ENCODE results near the gene NRF1. TPM values are rescaled to one million over a fixed set of nuclear protein-coding genes. Genes with fewer than 3 reads are reported as not detected.
A peak's percentile ranks its signal among the peaks of the same experiment; 100 is the strongest.

NRF1 gene
- total and polyA plus RNA-seq, 2 of the 13 experiments (the other 11 are each of a cell fraction or from before 2014, with no cell fraction given), result 9.3 to 10.1 TPM

DNA sequence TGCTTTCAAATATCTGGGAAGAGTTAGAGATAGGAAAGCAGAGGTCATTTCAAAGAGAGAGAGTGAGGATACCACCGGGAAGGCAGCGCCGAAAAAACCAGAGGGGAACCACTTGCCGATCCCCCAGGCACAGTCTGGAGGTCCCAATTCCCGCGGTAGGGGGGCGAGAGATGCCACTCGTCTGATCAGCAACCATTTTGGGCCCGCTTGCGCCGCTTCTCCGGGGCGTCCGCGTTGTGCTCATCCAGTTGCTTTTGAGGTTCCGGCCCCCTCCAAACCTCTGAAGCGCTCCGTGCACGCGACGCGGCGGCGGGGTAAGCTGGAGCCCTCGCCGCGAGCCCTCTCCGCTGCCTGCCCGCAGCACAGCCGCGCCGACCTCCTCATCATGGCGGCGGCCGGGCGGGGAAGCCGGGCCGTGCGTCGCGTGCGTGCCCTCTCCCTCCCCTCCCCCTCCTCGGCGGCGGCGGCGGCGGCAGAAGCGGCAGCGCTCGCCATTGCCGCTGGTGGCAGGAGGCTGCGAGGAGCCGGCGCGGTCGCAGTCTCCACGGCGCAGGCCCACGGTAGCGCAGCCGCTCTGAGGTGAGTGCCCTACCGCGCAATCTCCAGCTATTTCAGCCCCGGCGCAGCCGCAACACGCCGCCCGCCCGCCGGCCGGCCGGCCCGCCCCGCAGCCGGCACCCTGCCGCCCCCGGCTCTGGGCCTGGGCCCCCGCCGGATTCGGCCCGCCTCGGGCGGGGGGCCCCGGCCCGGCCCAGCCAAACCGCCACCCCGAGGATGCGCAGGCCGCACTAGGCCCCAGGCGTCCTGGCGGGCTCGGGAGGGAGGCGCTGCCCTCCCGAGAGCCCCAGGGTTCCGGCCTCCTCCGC, at the start of gene NRF1 (continued):
- no peak for TF ChIP-seq ZNF180 (CRISPR knock-in tag; IDR thresholded peaks at IDR 0.05; ENCODE audit: borderline replicate concordance, low read depth)
- no peak for TF ChIP-seq MEIS1 (CRISPR knock-in tag; IDR thresholded peaks at IDR 0.05; ENCODE audit: borderline replicate concordance)
- no peak for TF ChIP-seq ZNF234 (CRISPR knock-in tag; conservative IDR thresholded peaks at IDR 0.05)
- TF ChIP-seq, protein P1, sequence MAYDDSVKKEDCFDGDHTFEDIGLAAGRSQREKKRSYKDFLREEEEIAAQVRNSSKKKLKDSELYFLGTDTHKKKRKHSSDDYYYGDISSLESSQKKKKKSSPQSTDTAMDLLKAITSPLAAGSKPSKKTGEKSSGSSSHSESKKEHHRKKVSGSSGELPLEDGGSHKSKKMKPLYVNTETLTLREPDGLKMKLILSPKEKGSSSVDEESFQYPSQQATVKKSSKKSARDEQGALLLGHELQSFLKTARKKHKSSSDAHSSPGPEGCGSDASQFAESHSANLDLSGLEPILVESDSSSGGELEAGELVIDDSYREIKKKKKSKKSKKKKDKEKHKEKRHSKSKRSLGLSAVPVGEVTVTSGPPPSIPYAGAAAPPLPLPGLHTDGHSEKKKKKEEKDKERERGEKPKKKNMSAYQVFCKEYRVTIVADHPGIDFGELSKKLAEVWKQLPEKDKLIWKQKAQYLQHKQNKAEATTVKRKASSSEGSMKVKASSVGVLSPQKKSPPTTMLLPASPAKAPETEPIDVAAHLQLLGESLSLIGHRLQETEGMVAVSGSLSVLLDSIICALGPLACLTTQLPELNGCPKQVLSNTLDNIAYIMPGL (CRISPR knock-in tag; IDR thresholded peaks at IDR 0.05; ENCODE audit: borderline replicate concordance in 1 of 2, low read depth in 1 of 2), result peak; percentile 91 to 93
- TF ChIP-seq NBN (conservative IDR thresholded peaks at IDR 0.05), result no peak
- peak; percentile 91 for TF ChIP-seq PHF8 (CRISPR knock-in tag; IDR thresholded peaks at IDR 0.05)
- TF ChIP-seq, protein P2, sequence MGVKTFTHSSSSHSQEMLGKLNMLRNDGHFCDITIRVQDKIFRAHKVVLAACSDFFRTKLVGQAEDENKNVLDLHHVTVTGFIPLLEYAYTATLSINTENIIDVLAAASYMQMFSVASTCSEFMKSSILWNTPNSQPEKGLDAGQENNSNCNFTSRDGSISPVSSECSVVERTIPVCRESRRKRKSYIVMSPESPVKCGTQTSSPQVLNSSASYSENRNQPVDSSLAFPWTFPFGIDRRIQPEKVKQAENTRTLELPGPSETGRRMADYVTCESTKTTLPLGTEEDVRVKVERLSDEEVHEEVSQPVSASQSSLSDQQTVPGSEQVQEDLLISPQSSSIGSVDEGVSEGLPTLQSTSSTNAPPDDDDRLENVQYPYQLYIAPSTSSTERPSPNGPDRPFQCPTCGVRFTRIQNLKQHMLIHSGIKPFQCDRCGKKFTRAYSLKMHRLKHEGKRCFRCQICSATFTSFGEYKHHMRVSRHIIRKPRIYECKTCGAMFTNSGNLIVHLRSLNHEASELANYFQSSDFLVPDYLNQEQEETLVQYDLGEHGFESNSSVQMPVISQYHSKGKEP (CRISPR knock-in tag; IDR thresholded peaks at IDR 0.05), result no peak
- TF ChIP-seq ZFP37 (CRISPR knock-in tag; IDR thresholded peaks at IDR 0.05; ENCODE audit: borderline replicate concordance), result no peak
- TF ChIP-seq, protein P3, sequence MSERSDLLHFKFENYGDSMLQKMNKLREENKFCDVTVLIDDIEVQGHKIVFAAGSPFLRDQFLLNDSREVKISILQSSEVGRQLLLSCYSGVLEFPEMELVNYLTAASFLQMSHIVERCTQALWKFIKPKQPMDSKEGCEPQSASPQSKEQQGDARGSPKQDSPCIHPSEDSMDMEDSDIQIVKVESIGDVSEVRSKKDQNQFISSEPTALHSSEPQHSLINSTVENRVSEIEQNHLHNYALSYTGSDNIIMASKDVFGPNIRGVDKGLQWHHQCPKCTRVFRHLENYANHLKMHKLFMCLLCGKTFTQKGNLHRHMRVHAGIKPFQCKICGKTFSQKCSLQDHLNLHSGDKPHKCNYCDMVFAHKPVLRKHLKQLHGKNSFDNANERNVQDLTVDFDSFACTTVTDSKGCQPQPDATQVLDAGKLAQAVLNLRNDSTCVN (CRISPR knock-in tag; IDR thresholded peaks at IDR 0.05; ENCODE audit: borderline replicate concordance), result peak; percentile 42; the same call in 1 of the 2 replicates
- peak; percentile 57; the same call in 1 of the 2 replicates for TF ChIP-seq SAFB2 (CRISPR knock-in tag; IDR thresholded peaks at IDR 0.05; ENCODE audit: borderline replicate concordance, low read depth)
- 0 out of 2 replicates have a peak, but pooled peaks have one; percentile 69 for TF ChIP-seq AKAP8 (CRISPR knock-in tag; IDR thresholded peaks at IDR 0.05)
- TF ChIP-seq ZNF816 (CRISPR knock-in tag; IDR thresholded peaks at IDR 0.05; ENCODE audit: borderline replicate concordance), result 0 out of 2 replicates have a peak, but pooled peaks have one; percentile 41
- no peak; the same call in 1 of the 2 replicates for TF ChIP-seq IRF2 (CRISPR knock-in tag; IDR thresholded peaks at IDR 0.05)
- TF ChIP-seq, protein P4, sequence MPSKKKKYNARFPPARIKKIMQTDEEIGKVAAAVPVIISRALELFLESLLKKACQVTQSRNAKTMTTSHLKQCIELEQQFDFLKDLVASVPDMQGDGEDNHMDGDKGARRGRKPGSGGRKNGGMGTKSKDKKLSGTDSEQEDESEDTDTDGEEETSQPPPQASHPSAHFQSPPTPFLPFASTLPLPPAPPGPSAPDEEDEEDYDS (CRISPR knock-in tag; IDR thresholded peaks at IDR 0.05), result peak; percentile 23; the same call in 1 of the 2 replicates
- TF ChIP-seq, protein P5, sequence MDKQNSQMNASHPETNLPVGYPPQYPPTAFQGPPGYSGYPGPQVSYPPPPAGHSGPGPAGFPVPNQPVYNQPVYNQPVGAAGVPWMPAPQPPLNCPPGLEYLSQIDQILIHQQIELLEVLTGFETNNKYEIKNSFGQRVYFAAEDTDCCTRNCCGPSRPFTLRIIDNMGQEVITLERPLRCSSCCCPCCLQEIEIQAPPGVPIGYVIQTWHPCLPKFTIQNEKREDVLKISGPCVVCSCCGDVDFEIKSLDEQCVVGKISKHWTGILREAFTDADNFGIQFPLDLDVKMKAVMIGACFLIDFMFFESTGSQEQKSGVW (CRISPR knock-in tag; IDR thresholded peaks at IDR 0.05; ENCODE audit: borderline replicate concordance), result no peak
- TF ChIP-seq, protein P6, sequence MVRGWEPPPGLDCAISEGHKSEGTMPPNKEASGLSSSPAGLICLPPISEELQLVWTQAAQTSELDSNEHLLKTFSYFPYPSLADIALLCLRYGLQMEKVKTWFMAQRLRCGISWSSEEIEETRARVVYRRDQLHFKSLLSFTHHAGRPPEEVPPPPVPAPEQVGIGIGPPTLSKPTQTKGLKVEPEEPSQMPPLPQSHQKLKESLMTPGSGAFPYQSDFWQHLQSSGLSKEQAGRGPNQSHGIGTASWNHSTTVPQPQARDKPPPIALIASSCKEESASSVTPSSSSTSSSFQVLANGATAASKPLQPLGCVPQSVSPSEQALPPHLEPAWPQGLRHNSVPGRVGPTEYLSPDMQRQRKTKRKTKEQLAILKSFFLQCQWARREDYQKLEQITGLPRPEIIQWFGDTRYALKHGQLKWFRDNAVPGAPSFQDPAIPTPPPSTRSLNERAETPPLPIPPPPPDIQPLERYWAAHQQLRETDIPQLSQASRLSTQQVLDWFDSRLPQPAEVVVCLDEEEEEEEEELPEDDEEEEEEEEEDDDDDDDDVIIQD (CRISPR knock-in tag; IDR thresholded peaks at IDR 0.05; ENCODE audit: low read depth), result 0 out of 2 replicates have a peak, but pooled peaks have one; percentile 41
- no peak for TF ChIP-seq PLRG1 (conservative IDR thresholded peaks at IDR 0.05)
